Peyer's patch (tissue), 4 donors: ENCODE data around the gene WASF3.

Experiments
- CTCF ChIP-seq, 6 experiments: fragments of 450-650 bp in 4 of 6; fragments of 200-600 bp in 2 of 6; sonication (generic) in 1 of 6; IDR thresholded peaks; one replicate each; pipeline ENCODE4 v1.5.1; 2017 to 2019; ENCODE audit warnings: antibody characterized with exemption in 6 of 6, mild to moderate bottlenecking in 3 of 6, moderate library complexity in 1 of 6
- POLR2A ChIP-seq, 2 donors: fragments of 450-650 bp; IDR thresholded peaks; one replicate each; pipeline ENCODE4 v1.5.1; 2017; ENCODE audit warnings: antibody characterized with exemption in 2 of 2, mild to moderate bottlenecking in 2 of 2, moderate library complexity in 2 of 2

GRCh38 chr13:26606631-26607030 lies 49.1 kb downstream of the WASF3 start:
- TF ChIP-seq CTCF (IDR thresholded peaks at IDR 0.05): no peak
- no peak for TF ChIP-seq POLR2A (IDR thresholded peaks at IDR 0.05)
